GM10266 (cell line): ENCODE measurements around the gene ADM.

ENCODE experiments used
- DNase-seq: peaks from one replicate; pipeline ENCODE4 v3.0.0; 2012; ENCODE audit errors: extremely low spot score
- TF ChIP-seq, protein P1 (sequence below): IDR thresholded peaks from 2 replicates; pipeline ENCODE4 v1.5.1; 2012; ENCODE audit warnings: mild to moderate bottlenecking, low read depth; ENCODE audit not compliant: control insufficient read depth, insufficient read depth; ENCODE audit errors: missing control alignments

Gene ADM

GRCh38 chr11:10348650-10349280, 43.9 kb downstream of the ADM start:
- no peak for DNase-seq
- TF ChIP-seq, protein P1, sequence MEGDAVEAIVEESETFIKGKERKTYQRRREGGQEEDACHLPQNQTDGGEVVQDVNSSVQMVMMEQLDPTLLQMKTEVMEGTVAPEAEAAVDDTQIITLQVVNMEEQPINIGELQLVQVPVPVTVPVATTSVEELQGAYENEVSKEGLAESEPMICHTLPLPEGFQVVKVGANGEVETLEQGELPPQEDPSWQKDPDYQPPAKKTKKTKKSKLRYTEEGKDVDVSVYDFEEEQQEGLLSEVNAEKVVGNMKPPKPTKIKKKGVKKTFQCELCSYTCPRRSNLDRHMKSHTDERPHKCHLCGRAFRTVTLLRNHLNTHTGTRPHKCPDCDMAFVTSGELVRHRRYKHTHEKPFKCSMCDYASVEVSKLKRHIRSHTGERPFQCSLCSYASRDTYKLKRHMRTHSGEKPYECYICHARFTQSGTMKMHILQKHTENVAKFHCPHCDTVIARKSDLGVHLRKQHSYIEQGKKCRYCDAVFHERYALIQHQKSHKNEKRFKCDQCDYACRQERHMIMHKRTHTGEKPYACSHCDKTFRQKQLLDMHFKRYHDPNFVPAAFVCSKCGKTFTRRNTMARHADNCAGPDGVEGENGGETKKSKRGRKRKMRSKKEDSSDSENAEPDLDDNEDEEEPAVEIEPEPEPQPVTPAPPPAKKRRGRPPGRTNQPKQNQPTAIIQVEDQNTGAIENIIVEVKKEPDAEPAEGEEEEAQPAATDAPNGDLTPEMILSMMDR = no peak

GRCh38 chr11:10349281-10349665, 44.4 kb downstream of the ADM start:
- DNase-seq = no peak

DNA sequence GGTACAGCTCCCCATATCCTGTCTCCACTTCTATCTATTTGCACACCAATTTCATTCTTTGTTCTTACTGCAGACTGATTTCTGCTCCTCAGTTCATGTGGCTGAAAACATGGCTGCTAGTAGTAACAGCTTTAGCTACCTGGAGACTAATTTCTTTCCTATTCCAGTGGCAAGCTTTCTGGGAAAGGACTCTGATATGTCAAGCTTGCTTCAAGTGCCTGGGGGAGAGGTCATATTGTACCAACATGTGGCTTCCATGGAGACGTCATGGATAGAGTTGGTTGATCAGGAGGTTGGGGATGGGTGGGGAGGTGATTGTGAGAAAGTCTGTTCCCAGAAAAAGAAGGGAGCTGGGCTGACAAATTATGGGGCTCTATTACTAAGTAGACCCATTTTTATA, 44.9 kb downstream of the ADM start:
- TF ChIP-seq, protein P1 = no peak
- DNase-seq = no peak

More at GRCh38 chr11:10349281-10349665, 44.4 kb downstream of the ADM start:
- TF ChIP-seq, protein P1 = no peak

GRCh38 chr11:10350334-10350733, 45.5 kb downstream of the ADM start:
- TF ChIP-seq, protein P1 = no peak
- no peak for DNase-seq

DNA sequence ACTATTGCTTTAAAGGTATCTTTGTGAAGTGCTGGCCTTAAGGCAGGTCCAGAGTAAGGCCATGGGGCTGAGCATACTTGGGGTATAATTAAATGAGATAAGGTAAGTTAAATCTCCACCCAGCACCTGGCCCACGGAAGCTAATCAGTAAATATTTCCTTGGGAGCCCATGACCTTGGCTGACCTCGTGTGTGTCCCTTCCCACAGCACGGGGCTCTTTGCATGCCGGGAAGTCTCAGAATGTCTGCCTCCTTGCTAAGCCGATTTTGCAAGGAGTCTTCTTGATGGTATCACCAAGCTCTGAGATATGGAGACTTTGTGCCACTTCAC, 46.5 kb downstream of the ADM start:
- TF ChIP-seq, protein P1 = no peak

DNA sequence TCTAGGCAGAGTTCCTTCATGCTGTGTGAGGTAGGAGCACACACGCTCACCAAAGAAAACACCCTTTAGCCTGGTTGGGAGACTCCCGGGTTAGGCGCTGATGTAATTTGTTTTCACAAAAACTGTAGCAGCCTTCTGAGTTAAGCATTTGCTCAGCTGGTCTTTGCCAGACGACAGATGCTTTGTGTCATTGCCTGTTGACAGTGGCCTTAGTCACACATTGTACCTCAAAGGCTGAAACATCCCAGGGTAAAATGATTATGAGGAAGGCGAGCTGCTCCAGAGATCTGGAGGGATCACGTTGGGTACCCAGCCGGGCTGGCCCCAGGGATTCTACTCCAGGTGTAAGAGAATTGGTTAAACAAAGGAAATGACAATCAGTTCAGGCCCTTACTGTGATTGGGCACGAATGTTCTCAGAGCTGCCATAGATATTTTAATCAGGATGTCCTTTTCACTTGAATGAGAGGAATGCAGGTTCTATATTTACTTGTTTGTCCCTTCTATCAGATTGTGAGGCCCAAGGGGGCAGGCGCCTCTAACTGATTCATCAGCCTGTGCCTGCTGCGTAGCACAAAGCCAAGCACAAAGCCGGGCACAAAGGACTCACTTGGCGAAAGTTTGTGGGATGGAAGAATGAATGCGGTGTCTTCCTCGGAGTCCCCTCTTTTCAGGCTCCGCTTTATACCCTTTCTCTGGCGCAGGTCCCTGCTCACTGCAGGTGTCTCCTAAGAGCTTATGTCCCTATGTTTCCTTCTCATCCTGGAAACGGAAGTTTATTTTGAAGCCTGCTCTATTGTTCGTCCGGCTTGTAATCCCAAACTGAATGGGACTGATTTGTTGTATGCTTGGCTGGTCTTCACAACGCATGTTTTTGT, 47.1 kb downstream of the ADM start:
- no peak for DNase-seq
- TF ChIP-seq, protein P1 = no peak

More for the DNA sequence above, 46.5 kb downstream of the ADM start:
- DNase-seq = no peak
